B cell (primary cell): ENCODE data around the gene ZNF606. TPM values are rescaled to one million over a fixed set of nuclear protein-coding genes. Genes with fewer than 3 reads are reported as not detected.

ENCODE experiments used
- ATAC-seq: fragments of 200-7000 bp; cut with Tn5 transposase; one replicate; pipeline ENCODE4 v1.10.0; 2021; ENCODE audit warnings: low read depth, mild to moderate bottlenecking, moderate number of reproducible peaks, moderate library complexity
- CTCF ChIA-PET: fragments of 350-600 bp; sonication (Branson Sonifier 250); formaldehyde crosslinking; loops from one replicate; lab custom pipeline; 2021; ENCODE audit warnings: antibody characterized with exemption, inconsistent platforms; lab: Charles Lee
- POLR2A ChIA-PET: fragments of 350-600 bp; sonication (Branson Sonifier 250); formaldehyde crosslinking; loops from one replicate; lab custom pipeline; 2021; ENCODE audit warnings: antibody characterized with exemption; lab: Charles Lee
- DNase-seq: peaks from one replicate; pipeline ENCODE4 v3.0.0; 2013
- H2AFZ ChIP-seq: 2 replicates; pipeline ENCODE4 v1.6.1; 2012; ENCODE audit warnings: mild to moderate bottlenecking, low read depth, low read length; ENCODE audit not compliant: insufficient read depth, poor library complexity, severe bottlenecking
- H3K27ac ChIP-seq, 2 donors: 1 replicate in 1 of 2; 2 replicates in 1 of 2; pipeline ENCODE4 v1.5.1; 2012 to 2013; ENCODE audit warnings: low read length in 2 of 2, mild to moderate bottlenecking in 2 of 2, moderate library complexity in 1 of 2
- H3K27me3 ChIP-seq, 4 experiments: fragments of 200-600 bp in 1 of 4; sonication (generic) in 1 of 4; replicated peaks in 1 of 4; 1 replicate in 2 of 4; 2 replicates in 2 of 4; pipeline versions ENCODE4 v1.6.1 to v1.7.0; 2013 to 2016; ENCODE audit warnings: low read length in 3 of 4, mild to moderate bottlenecking in 2 of 4, mixed read lengths in 1 of 4, moderate library complexity in 1 of 4; ENCODE audit not compliant: insufficient read depth in 4 of 4, control insufficient read depth in 3 of 4; ENCODE audit errors: control extremely low read depth in 1 of 4
- H3K36me3 ChIP-seq, 2 experiments: replicated peaks in 1 of 2; 1 replicate in 1 of 2; 2 replicates in 1 of 2; pipeline versions ENCODE4 v1.6.1 to v1.7.1; 2013; ENCODE audit warnings: low read length in 1 of 2; ENCODE audit not compliant: insufficient read depth in 2 of 2, control insufficient read depth in 1 of 2; ENCODE audit errors: control extremely low read depth in 1 of 2, extremely low read depth in 1 of 2
- H3K4me1 ChIP-seq, 2 donors: fragments of 200-600 bp in 1 of 2; sonication (generic) in 1 of 2; 1 replicate in 1 of 2; 2 replicates in 1 of 2; pipeline versions ENCODE4 v1.5.1 to v1.6.1; 2013 to 2017; ENCODE audit warnings: low read length in 2 of 2; ENCODE audit not compliant: control insufficient read depth in 2 of 2, insufficient read depth in 2 of 2
- H3K4me2 ChIP-seq: replicated peaks from 2 replicates; pipeline ENCODE3; 2012; ENCODE audit warnings: mild to moderate bottlenecking, low read depth, low read length; ENCODE audit not compliant: poor library complexity, severe bottlenecking
- H3K4me3 ChIP-seq, 5 experiments: fragments of 200-600 bp in 1 of 5; sonication (generic) in 1 of 5; 1 replicate in 3 of 5; 2 replicates in 2 of 5; pipeline versions ENCODE4 v1.5.1 to v1.7.0; 2011 to 2016; ENCODE audit warnings: low read length in 4 of 5, mild to moderate bottlenecking in 4 of 5, low read depth in 2 of 5, control low read depth in 1 of 5, moderate library complexity in 1 of 5; ENCODE audit not compliant: insufficient read depth in 1 of 5; ENCODE audit errors: control extremely low read depth in 1 of 5, extremely low read depth in 1 of 5
- H3K79me2 ChIP-seq: fragments of 200-600 bp; sonication (generic); one replicate; pipeline ENCODE4 v1.6.0; 2016; ENCODE audit warnings: low read length; ENCODE audit not compliant: control insufficient read depth, insufficient read depth
- H3K9ac ChIP-seq: fragments of 200-600 bp; sonication (generic); 2 replicates; pipeline ENCODE4 v1.6.1; 2017; ENCODE audit warnings: mild to moderate bottlenecking, low read length, moderate library complexity
- H3K9me3 ChIP-seq, 3 donors: one replicate each; pipeline versions ENCODE4 v1.6.1 to v1.7.1; 2013; ENCODE audit warnings: low read length in 2 of 3; ENCODE audit not compliant: control insufficient read depth in 2 of 3, insufficient read depth in 1 of 3; ENCODE audit errors: control extremely low read depth in 1 of 3
- H4K20me1 ChIP-seq: 2 replicates; pipeline ENCODE4 v1.6.0; 2012; ENCODE audit warnings: mild to moderate bottlenecking, low read length; ENCODE audit not compliant: insufficient read depth, control insufficient read depth, poor library complexity, severe bottlenecking
- H3K27ac Mint-ChIP-seq: one replicate; pipeline ENCODE4 v1.8.0; 2021; ENCODE audit warnings: mixed read lengths
- H3K27me3 Mint-ChIP-seq: one replicate; pipeline ENCODE4 v1.8.0; 2021; ENCODE audit warnings: mixed read lengths
- H3K4me1 Mint-ChIP-seq: one replicate; pipeline ENCODE4 v1.8.0; 2021; ENCODE audit warnings: mixed read lengths
- H3K4me3 Mint-ChIP-seq: one replicate; pipeline ENCODE4 v1.8.0; 2021; ENCODE audit warnings: mixed read lengths
- H3K9me3 Mint-ChIP-seq: one replicate; pipeline ENCODE4 v1.8.0; 2022; ENCODE audit warnings: mixed read lengths; ENCODE audit not compliant: insufficient read depth
- CTCF ChIP-seq: fragments of 200-600 bp; IDR thresholded peaks from one replicate; pipeline ENCODE4 v1.8.0; 2022; ENCODE audit warnings: antibody characterized with exemption, mild to moderate bottlenecking
- EZH2 ChIP-seq: IDR thresholded peaks from 2 replicates; pipeline ENCODE4 v1.6.1; 2012; ENCODE audit warnings: borderline replicate concordance, low read depth, mild to moderate bottlenecking, moderate library complexity, low read length; ENCODE audit not compliant: insufficient read depth, poor library complexity, severe bottlenecking
- WGBS: methylation state at CpG from one replicate; pipeline ENCODE4 v1.1.5; 2013; ENCODE audit warnings: missing lambda C conversion rate; ENCODE audit not compliant: insufficient coverage; 5-methylcytosine and 5-hydroxymethylcytosine counted together
- intact Hi-C: fragments of 100-400 bp; cut with micrococcal nuclease; formaldehyde crosslinking; loops from one replicate; pipeline ENCODE4 v1.10.0; 2022
- polyA plus RNA-seq: library from polyadenylated mRNA; depleted of rRNA; stranded (reverse); fragments of >200 nt; gene quantifications from 2 replicates; pipeline ENCODE4 v1.2.3, GENCODE V29; 2012
- total RNA-seq, 2 donors: library from RNA; stranded (reverse); fragments of 120-200 nt in 1 of 2; gene quantifications; 1 replicate in 1 of 2; 2 replicates in 1 of 2; pipeline versions ENCODE4 v1.2.3 to v1.2.4, GENCODE V29; 2013 to 2022

Gene ZNF606
- total and polyA plus RNA-seq, 2 donors (not counting 1 experiment from before 2014, with no cell fraction given): 11.5 to 48.4 TPM

GRCh38 chr19:57946316-57946715, 56.3 kb downstream of the ZNF606 start:
- Histone ChIP-seq H3K36me3 (peaks cover 15 to 30% of the 10 kb centered on the region in 2 experiments), H3K79me2 (peaks cover 63% of the 10 kb centered on the region), H3K9me3 (peaks cover 7 to 73% (median 32%) of the 10 kb centered on the region in 3 donors), H4K20me1 (peaks cover 15% of the 10 kb centered on the region), H2AFZ (no peak overlapping the region), H3K9ac (peak overlapping the region; percentile 90), H3K4me3 (peak overlapping the region in 3 of 5 experiments; percentile 71 to 90 (median 88)), H3K27ac (peak overlapping the region in 1 of 2 donors; percentile 89), H3K4me2 (peak overlapping the region; percentile 95), H3K4me1 (peaks cover 16 to 27% of the 10 kb centered on the region in 2 donors), H3K27me3 (peaks cover 0 to 6% (median 0%) of the 10 kb centered on the region in 4 experiments)
- CTCF ChIA-PET: no interaction called here
- POLR2A ChIA-PET: interaction anchor here (1.6 kb wide), 1 partner anchor 11 kb away, joined by 4 read pairs; the partner anchor contains the start of gene ZNF418
- ATAC-seq (no peak), DNase-seq (no peak)
- peaks cover 36% of the 10 kb centered on the region for H3K4me1 Mint-ChIP-seq
- peaks cover 4% of the 10 kb centered on the region for H3K27me3 Mint-ChIP-seq
- no peak for TF ChIP-seq EZH2
- TF ChIP-seq CTCF: no peak
- peak overlapping the region; percentile 47 for H3K27ac Mint-ChIP-seq
- H3K4me3 Mint-ChIP-seq: peak overlapping the region; percentile 96
- H3K9me3 Mint-ChIP-seq: peaks cover 26% of the 10 kb centered on the region
- WGBS: 61% methylated on average over 2 of the region's 2 CpGs
- intact Hi-C loops: loop anchor here (5.0 kb wide), 2 partner anchors 39 to 459 kb away; partner anchors contain the start of gene ZNF419

DNA sequence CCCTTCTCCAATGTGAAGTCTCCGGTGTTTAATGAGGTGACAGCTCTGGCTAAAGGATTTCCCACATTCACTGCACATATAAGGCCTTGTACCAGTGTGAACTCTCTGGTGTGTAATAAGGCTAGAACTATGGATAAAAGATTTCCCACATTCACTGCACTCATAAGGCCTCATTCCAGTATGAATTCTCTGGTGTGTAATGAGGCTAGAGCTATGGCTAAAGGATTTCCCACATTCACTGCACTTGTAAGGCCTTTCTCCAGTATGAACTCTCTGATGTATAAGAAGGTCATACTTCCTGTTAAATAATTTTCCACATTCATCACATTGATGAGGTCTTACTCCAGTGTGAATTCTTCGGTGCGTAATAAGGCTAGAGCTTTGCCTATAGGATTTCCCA, 61.0 kb downstream of the ZNF606 start:
- TF ChIP-seq CTCF: no peak
- TF ChIP-seq EZH2: no peak
- Histone ChIP-seq H3K4me1 (peaks cover 11 to 15% of the 10 kb centered on the region in 2 donors), H3K4me3 (no peak overlapping the region), H2AFZ (no peak overlapping the region), H3K9me3 (peaks cover 12 to 58% (median 39%) of the 10 kb centered on the region in 3 donors), H3K27ac (no peak overlapping the region), H3K4me2 (no peak overlapping the region), H3K9ac (no peak overlapping the region), H3K36me3 (peaks cover 20 to 37% of the 10 kb centered on the region in 2 experiments), H3K27me3 (no peaks in the 10 kb centered on the region), H3K79me2 (peaks cover 51% of the 10 kb centered on the region), H4K20me1 (peaks cover 9% of the 10 kb centered on the region)
- ATAC-seq (no peak), DNase-seq (no peak)
- no peak overlapping the region for H3K27ac Mint-ChIP-seq
- peaks cover 27% of the 10 kb centered on the region for H3K4me1 Mint-ChIP-seq
- POLR2A ChIA-PET: no interaction called here
- 100% methylated on average over 1 of the region's 3 CpGs for WGBS
- no peaks in the 10 kb centered on the region for H3K27me3 Mint-ChIP-seq
- intact Hi-C loops: no loop called here
- peaks cover 35% of the 10 kb centered on the region for H3K9me3 Mint-ChIP-seq
- CTCF ChIA-PET: interaction anchor here (0.9 kb wide), 1 partner anchor 21 kb away, joined by 4 read pairs; no protein-coding TSS in a partner anchor
- no peak overlapping the region for H3K4me3 Mint-ChIP-seq
